Measurements from ENCODE around the gene PGBD5. TPM values are rescaled to one million over a fixed set of nuclear protein-coding genes. Genes with fewer than 3 reads are reported as not detected.

PGBD5 gene
- total and polyA plus RNA-seq, 2 of the 13 experiments (the other 11 are each of a cell fraction or from before 2014, with no cell fraction given) = 0.04 to 0.13 TPM

DNA sequence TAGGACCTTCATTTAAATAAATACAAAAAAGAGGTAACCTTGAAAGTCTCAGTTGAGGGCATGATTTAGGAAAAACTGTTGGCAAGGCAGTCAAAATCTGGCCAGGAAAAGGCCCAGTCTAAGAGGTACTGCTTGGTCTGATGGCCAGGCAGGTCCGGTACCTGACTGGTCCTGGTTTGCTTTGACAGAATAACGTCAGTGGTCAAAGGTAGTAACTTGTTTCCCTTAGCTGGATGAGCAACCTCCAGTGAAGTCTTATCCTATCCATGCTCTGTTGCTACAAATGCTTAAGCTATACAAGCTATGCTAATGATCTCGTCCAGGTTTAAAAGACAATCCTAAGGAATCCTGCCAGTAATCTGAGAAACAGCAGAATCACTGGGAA, 85.0 kb downstream of the PGBD5 start:
- H3K9ac ChIP-seq (ENCODE audit: insufficient read depth, low read depth, low read length) = no peak overlapping the region
- ChIA-PET CTCF (ENCODE audit: low intra/inter-chr PET ratio, low total read pairs) (no interaction called here), POLR2A (no interaction called here)
- no peak overlapping the region for H3K4me2 ChIP-seq (ENCODE audit: low read depth, low read length)
- no TSS peak for BruUV-seq (replicated peaks)
- no peaks in the 10 kb centered on the region for H3K4me1 ChIP-seq (ENCODE audit: insufficient read depth, low read length)
- in situ Hi-C loops (cut with HindIII; ENCODE audit: extremely low pct_ligation_motif_present, low pct_unique_long_range_greater_than_20kb) = no loop called here
- no peaks in the 10 kb centered on the region for H3K79me2 ChIP-seq (ENCODE audit: insufficient read depth, low read length)
- 6% methylated on average over 3 of the region's 3 CpGs for WGBS (ENCODE audit: low lambda C conversion rate)
- DNase-seq (ENCODE audit: low spot score) (no peak), FAIRE-seq (no peak), ATAC-seq (no peak)
- H3K36me3 ChIP-seq (replicated peaks in 1 of 2; ENCODE audit: control insufficient read depth in 1 of 2, insufficient read depth in 2 of 2, low read length in 2 of 2) = no peaks in the 10 kb centered on the region
- H3K27me3 ChIP-seq (ENCODE audit: control insufficient read depth in 1 of 2, insufficient read depth in 2 of 2, low read length in 2 of 2) = peaks cover 0 to 9% of the 10 kb centered on the region in 2 experiments; a peak in 1 of 5 replicates
- TF ChIP-seq, protein P1, sequence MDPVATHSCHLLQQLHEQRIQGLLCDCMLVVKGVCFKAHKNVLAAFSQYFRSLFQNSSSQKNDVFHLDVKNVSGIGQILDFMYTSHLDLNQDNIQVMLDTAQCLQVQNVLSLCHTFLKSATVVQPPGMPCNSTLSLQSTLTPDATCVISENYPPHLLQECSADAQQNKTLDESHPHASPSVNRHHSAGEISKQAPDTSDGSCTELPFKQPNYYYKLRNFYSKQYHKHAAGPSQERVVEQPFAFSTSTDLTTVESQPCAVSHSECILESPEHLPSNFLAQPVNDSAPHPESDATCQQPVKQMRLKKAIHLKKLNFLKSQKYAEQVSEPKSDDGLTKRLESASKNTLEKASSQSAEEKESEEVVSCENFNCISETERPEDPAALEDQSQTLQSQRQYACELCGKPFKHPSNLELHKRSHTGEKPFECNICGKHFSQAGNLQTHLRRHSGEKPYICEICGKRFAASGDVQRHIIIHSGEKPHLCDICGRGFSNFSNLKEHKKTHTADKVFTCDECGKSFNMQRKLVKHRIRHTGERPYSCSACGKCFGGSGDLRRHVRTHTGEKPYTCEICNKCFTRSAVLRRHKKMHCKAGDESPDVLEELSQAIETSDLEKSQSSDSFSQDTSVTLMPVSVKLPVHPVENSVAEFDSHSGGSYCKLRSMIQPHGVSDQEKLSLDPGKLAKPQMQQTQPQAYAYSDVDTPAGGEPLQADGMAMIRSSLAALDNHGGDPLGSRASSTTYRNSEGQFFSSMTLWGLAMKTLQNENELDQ (CRISPR knock-in tag; IDR thresholded peaks at IDR 0.05; ENCODE audit: borderline replicate concordance) = no peak
- TF ChIP-seq, protein P2, sequence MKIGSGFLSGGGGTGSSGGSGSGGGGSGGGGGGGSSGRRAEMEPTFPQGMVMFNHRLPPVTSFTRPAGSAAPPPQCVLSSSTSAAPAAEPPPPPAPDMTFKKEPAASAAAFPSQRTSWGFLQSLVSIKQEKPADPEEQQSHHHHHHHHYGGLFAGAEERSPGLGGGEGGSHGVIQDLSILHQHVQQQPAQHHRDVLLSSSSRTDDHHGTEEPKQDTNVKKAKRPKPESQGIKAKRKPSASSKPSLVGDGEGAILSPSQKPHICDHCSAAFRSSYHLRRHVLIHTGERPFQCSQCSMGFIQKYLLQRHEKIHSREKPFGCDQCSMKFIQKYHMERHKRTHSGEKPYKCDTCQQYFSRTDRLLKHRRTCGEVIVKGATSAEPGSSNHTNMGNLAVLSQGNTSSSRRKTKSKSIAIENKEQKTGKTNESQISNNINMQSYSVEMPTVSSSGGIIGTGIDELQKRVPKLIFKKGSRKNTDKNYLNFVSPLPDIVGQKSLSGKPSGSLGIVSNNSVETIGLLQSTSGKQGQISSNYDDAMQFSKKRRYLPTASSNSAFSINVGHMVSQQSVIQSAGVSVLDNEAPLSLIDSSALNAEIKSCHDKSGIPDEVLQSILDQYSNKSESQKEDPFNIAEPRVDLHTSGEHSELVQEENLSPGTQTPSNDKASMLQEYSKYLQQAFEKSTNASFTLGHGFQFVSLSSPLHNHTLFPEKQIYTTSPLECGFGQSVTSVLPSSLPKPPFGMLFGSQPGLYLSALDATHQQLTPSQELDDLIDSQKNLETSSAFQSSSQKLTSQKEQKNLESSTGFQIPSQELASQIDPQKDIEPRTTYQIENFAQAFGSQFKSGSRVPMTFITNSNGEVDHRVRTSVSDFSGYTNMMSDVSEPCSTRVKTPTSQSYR (CRISPR knock-in tag; IDR thresholded peaks at IDR 0.05; ENCODE audit: borderline replicate concordance) = no peak
- TF ChIP-seq ZNF552 (CRISPR knock-in tag; IDR thresholded peaks at IDR 0.05; ENCODE audit: borderline replicate concordance) (no peak), PHF20 (CRISPR knock-in tag; IDR thresholded peaks at IDR 0.05) (no peak), ZNF230 (CRISPR knock-in tag; IDR thresholded peaks at IDR 0.05) (no peak)
- TF ChIP-seq, protein P3, sequence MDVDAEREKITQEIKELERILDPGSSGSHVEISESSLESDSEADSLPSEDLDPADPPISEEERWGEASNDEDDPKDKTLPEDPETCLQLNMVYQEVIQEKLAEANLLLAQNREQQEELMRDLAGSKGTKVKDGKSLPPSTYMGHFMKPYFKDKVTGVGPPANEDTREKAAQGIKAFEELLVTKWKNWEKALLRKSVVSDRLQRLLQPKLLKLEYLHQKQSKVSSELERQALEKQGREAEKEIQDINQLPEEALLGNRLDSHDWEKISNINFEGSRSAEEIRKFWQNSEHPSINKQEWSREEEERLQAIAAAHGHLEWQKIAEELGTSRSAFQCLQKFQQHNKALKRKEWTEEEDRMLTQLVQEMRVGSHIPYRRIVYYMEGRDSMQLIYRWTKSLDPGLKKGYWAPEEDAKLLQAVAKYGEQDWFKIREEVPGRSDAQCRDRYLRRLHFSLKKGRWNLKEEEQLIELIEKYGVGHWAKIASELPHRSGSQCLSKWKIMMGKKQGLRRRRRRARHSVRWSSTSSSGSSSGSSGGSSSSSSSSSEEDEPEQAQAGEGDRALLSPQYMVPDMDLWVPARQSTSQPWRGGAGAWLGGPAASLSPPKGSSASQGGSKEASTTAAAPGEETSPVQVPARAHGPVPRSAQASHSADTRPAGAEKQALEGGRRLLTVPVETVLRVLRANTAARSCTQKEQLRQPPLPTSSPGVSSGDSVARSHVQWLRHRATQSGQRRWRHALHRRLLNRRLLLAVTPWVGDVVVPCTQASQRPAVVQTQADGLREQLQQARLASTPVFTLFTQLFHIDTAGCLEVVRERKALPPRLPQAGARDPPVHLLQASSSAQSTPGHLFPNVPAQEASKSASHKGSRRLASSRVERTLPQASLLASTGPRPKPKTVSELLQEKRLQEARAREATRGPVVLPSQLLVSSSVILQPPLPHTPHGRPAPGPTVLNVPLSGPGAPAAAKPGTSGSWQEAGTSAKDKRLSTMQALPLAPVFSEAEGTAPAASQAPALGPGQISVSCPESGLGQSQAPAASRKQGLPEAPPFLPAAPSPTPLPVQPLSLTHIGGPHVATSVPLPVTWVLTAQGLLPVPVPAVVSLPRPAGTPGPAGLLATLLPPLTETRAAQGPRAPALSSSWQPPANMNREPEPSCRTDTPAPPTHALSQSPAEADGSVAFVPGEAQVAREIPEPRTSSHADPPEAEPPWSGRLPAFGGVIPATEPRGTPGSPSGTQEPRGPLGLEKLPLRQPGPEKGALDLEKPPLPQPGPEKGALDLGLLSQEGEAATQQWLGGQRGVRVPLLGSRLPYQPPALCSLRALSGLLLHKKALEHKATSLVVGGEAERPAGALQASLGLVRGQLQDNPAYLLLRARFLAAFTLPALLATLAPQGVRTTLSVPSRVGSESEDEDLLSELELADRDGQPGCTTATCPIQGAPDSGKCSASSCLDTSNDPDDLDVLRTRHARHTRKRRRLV (CRISPR knock-in tag; IDR thresholded peaks at IDR 0.05) = no peak
- TF ChIP-seq, protein P4, sequence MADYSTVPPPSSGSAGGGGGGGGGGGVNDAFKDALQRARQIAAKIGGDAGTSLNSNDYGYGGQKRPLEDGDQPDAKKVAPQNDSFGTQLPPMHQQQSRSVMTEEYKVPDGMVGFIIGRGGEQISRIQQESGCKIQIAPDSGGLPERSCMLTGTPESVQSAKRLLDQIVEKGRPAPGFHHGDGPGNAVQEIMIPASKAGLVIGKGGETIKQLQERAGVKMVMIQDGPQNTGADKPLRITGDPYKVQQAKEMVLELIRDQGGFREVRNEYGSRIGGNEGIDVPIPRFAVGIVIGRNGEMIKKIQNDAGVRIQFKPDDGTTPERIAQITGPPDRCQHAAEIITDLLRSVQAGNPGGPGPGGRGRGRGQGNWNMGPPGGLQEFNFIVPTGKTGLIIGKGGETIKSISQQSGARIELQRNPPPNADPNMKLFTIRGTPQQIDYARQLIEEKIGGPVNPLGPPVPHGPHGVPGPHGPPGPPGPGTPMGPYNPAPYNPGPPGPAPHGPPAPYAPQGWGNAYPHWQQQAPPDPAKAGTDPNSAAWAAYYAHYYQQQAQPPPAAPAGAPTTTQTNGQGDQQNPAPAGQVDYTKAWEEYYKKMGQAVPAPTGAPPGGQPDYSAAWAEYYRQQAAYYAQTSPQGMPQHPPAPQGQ (CRISPR knock-in tag; IDR thresholded peaks at IDR 0.05; ENCODE audit: borderline replicate concordance) = no peak
- H3K27ac ChIP-seq (ENCODE audit: extremely low read length, insufficient read depth, low read length) = no peak overlapping the region
- H4K20me1 ChIP-seq (ENCODE audit: insufficient read depth, low read length) = no peaks in the 10 kb centered on the region
- no peaks in the 10 kb centered on the region for H3K9me3 ChIP-seq (ENCODE audit: low read length)
- intact Hi-C loops (cut with micrococcal nuclease; ENCODE audit: unreplicated experiment) = no loop called here
- H3K4me3 ChIP-seq (replicated peaks in 1 of 3; ENCODE audit: insufficient read depth in 1 of 3, low read depth in 2 of 3, low read length in 3 of 3) = no peak overlapping the region
- H2AFZ ChIP-seq (ENCODE audit: low read length) = no peak overlapping the region
